K562 (cell line): ENCODE results near the gene PLPP4.

Experiments used
- CBX1 ChIP-seq: sonication (generic); IDR thresholded peaks from 2 replicates; pipeline ENCODE4 v1.6.1; 2016; ENCODE audit warnings: antibody characterized with exemption, low read depth, mild to moderate bottlenecking
- CREB1 ChIP-seq, 2 experiments: sonication (generic) in 1 of 2; formaldehyde crosslinking in 1 of 2; IDR thresholded peaks; 2 replicates each; pipeline versions ENCODE4 v1.6.1 to v1.8.0; 2012 to 2022; ENCODE audit warnings: inconsistent platforms in 1 of 2, mild to moderate bottlenecking in 1 of 2, missing genetic modification reagents in 1 of 2, moderate library complexity in 1 of 2
- DEAF1 ChIP-seq: fragments of 450-650 bp; formaldehyde crosslinking; IDR thresholded peaks from 2 replicates; pipeline ENCODE4 v1.4.0; 2020; ENCODE audit warnings: mild to moderate bottlenecking, moderate library complexity
- EZH2 ChIP-seq: IDR thresholded peaks from 2 replicates; pipeline ENCODE4 v1.6.1; 2012; ENCODE audit warnings: low read depth, mild to moderate bottlenecking, inconsistent platforms, low read length, borderline replicate concordance
- JUND ChIP-seq, 2 experiments: IDR thresholded peaks; 2 replicates in 1 of 2; 3 replicates in 1 of 2; pipeline ENCODE4 v1.6.1; 2011; ENCODE audit warnings: borderline replicate concordance in 2 of 2, low read depth in 2 of 2, low read length in 2 of 2, improper control_type of control experiment in 1 of 2, missing biosample characterization in 1 of 2, missing genetic modification characterization in 1 of 2, missing genetic modification reagents in 1 of 2
- MEIS2 ChIP-seq: fragments of 450-650 bp; IDR thresholded peaks from 2 replicates; pipeline ENCODE4 v1.6.1; 2014; ENCODE audit warnings: mild to moderate bottlenecking; ENCODE audit not compliant: partially characterized antibody
- MIER1 ChIP-seq: fragments of 450-650 bp; IDR thresholded peaks from 2 replicates; pipeline ENCODE4 v1.6.1; 2016; ENCODE audit warnings: antibody characterized with exemption, mild to moderate bottlenecking, low read depth
- MYC ChIP-seq, 2 experiments: fragments of 250-450 bp in 1 of 2; sonication (Bioruptor Pico) in 1 of 2; IDR thresholded peaks; 2 replicates each; pipeline versions ENCODE4 v1.5.1 to v1.6.1; 2012 to 2021; ENCODE audit warnings: low read depth in 2 of 2, borderline replicate concordance in 1 of 2, improper control_type of control experiment in 1 of 2, low read length in 1 of 2, mild to moderate bottlenecking in 1 of 2, moderate library complexity in 1 of 2
- NFATC3 ChIP-seq: fragments of 450-650 bp; IDR thresholded peaks from 2 replicates; pipeline ENCODE4 v1.6.1; 2017; ENCODE audit warnings: mild to moderate bottlenecking
- TBL1XR1 ChIP-seq, 2 experiments: IDR thresholded peaks; 2 replicates each; pipeline ENCODE4 v1.6.1; 2012; ENCODE audit warnings: improper control_type of control experiment in 2 of 2, low read length in 2 of 2, mild to moderate bottlenecking in 1 of 2
- ZBTB12 ChIP-seq: fragments of 250-450 bp; sonication (Bioruptor Pico); IDR thresholded peaks from 2 replicates; pipeline ENCODE4 v1.4.0; 2020
- ZFX ChIP-seq: sonication (generic); formaldehyde crosslinking; IDR thresholded peaks from 2 replicates; pipeline ENCODE4 v1.8.0; 2022; ENCODE audit warnings: mild to moderate bottlenecking, missing genetic modification reagents, moderate library complexity
- TF ChIP-seq, protein P1 (sequence below), 2 experiments: fragments of 450-650 bp in 1 of 2; sonication (generic) in 1 of 2; formaldehyde crosslinking; conservative IDR thresholded peaks; 2 replicates each; pipeline versions ENCODE4 v1.4.0 to v1.8.1; 2020 to 2022; ENCODE audit warnings: mild to moderate bottlenecking in 1 of 2, missing genetic modification reagents in 1 of 2
- TF ChIP-seq, protein P2 (sequence below), 3 experiments: IDR thresholded peaks in 2 of 3; conservative IDR thresholded peaks in 1 of 3; 2 replicates each; pipeline ENCODE4 v1.5.1; 2011 to 2012; ENCODE audit warnings: low read length in 3 of 3, mild to moderate bottlenecking in 3 of 3, control low read depth in 2 of 3, improper control_type of control experiment in 1 of 3, inconsistent platforms in 1 of 3, low read depth in 1 of 3, mixed read lengths in 1 of 3, moderate library complexity in 1 of 3; ENCODE audit not compliant: insufficient read depth in 2 of 3

GRCh38 chr10:120455004-120455403 lies 2.0 kb upstream of the PLPP4 start:
- TF ChIP-seq, protein P1, sequence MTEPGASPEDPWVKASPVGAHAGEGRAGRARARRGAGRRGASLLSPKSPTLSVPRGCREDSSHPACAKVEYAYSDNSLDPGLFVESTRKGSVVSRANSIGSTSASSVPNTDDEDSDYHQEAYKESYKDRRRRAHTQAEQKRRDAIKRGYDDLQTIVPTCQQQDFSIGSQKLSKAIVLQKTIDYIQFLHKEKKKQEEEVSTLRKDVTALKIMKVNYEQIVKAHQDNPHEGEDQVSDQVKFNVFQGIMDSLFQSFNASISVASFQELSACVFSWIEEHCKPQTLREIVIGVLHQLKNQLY (CRISPR knock-in tag; conservative IDR thresholded peaks at IDR 0.05): no peak
- TF ChIP-seq MYC (IDR thresholded peaks at IDR 0.05; ENCODE audit: low read depth, low read length) (no peak), MYC (CRISPR knock-in tag; IDR thresholded peaks at IDR 0.05; ENCODE audit: borderline replicate concordance, low read depth) (no peak), ZBTB12 (CRISPR knock-in tag) (no peak), ZFX (CRISPR knock-in tag) (no peak), JUND (IDR thresholded peaks at IDR 0.05; ENCODE audit: borderline replicate concordance, low read depth, low read length) (no peak), JUND (tag; IDR thresholded peaks at IDR 0.05; ENCODE audit: borderline replicate concordance, low read depth, low read length) (no peak), MIER1 (no peak), TBL1XR1 (IDR thresholded peaks at IDR 0.05; ENCODE audit: low read length in 2 of 2) (no peak), MEIS2 (no peak), NFATC3 (no peak), CREB1 (IDR thresholded peaks at IDR 0.05) (no peak), CREB1 (CRISPR knock-in tag; IDR thresholded peaks at IDR 0.05) (no peak), CBX1 (no peak), EZH2 (no peak), DEAF1 (no peak)
- TF ChIP-seq, protein P2, sequence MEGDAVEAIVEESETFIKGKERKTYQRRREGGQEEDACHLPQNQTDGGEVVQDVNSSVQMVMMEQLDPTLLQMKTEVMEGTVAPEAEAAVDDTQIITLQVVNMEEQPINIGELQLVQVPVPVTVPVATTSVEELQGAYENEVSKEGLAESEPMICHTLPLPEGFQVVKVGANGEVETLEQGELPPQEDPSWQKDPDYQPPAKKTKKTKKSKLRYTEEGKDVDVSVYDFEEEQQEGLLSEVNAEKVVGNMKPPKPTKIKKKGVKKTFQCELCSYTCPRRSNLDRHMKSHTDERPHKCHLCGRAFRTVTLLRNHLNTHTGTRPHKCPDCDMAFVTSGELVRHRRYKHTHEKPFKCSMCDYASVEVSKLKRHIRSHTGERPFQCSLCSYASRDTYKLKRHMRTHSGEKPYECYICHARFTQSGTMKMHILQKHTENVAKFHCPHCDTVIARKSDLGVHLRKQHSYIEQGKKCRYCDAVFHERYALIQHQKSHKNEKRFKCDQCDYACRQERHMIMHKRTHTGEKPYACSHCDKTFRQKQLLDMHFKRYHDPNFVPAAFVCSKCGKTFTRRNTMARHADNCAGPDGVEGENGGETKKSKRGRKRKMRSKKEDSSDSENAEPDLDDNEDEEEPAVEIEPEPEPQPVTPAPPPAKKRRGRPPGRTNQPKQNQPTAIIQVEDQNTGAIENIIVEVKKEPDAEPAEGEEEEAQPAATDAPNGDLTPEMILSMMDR (IDR thresholded peaks at IDR 0.05 in 2 of 3, conservative IDR thresholded peaks at IDR 0.05 in 1 of 3; ENCODE audit: insufficient read depth in 2 of 3, low read depth in 1 of 3, low read length in 3 of 3): no peak
